Nephron progenitor cell (in vitro differentiated cells): Measurements from ENCODE around the gene ATP11C.
A peak's percentile ranks its signal among the peaks of the same experiment; 100 is the strongest.

Experiments
- DNase-seq: peaks from one replicate; pipeline ENCODE4 v3.0.0; 2021
- H3K27ac Mint-ChIP-seq: 2 replicates; pipeline ENCODE4 v1.8.0; 2021; ENCODE audit warnings: mild to moderate bottlenecking, moderate library complexity, mixed read lengths
- H3K27me3 Mint-ChIP-seq: 2 replicates; pipeline ENCODE4 v1.8.0; 2021; ENCODE audit warnings: mild to moderate bottlenecking, low read depth, mixed read lengths; ENCODE audit not compliant: poor library complexity
- H3K36me3 Mint-ChIP-seq: 2 replicates; pipeline ENCODE4 v1.8.0; 2021; ENCODE audit warnings: low read depth, mixed read lengths
- H3K4me1 Mint-ChIP-seq: 2 replicates; pipeline ENCODE4 v1.8.0; 2021; ENCODE audit warnings: mixed read lengths
- H3K4me3 Mint-ChIP-seq: 2 replicates; pipeline ENCODE4 v1.8.0; 2021; ENCODE audit warnings: mild to moderate bottlenecking, moderate library complexity, mixed read lengths
- H3K9me3 Mint-ChIP-seq: 2 replicates; pipeline ENCODE4 v1.8.0; 2021; ENCODE audit warnings: mild to moderate bottlenecking, moderate library complexity, mixed read lengths
- CTCF ChIP-seq: fragments of 200-600 bp; sonication (generic); IDR thresholded peaks from 2 replicates; pipeline ENCODE4 v1.5.0; 2021; ENCODE audit warnings: antibody characterized with exemption

ATP11C gene

DNA sequence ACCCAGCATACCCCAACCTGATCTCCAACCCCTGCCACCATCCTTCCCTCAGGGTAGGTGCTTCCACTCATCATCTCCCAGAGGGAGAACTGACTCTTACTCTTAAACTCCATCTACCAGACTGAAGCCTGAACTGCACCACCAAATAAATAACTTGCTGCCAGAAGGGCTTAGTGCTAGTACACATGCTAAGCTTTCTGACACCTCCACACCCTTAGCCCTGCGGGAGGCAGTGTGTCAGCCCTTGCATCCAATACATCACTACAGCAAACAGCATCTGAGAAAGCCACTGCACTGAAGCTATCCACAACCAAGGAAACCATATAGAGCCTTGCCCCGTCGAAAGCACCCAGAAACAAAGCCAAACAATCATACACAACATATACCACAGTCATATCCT, 156.3 kb downstream of the ATP11C start:
- Mint-ChIP-seq H3K36me3 (peaks cover 85% of the 10 kb centered on the region), H3K4me3 (no peak overlapping the region), H3K4me1 (no peaks in the 10 kb centered on the region), H3K27ac (no peak overlapping the region), H3K9me3 (peaks cover 72% of the 10 kb centered on the region), H3K27me3 (no peaks in the 10 kb centered on the region)
- DNase-seq: no peak
- no peak for TF ChIP-seq CTCF

DNA sequence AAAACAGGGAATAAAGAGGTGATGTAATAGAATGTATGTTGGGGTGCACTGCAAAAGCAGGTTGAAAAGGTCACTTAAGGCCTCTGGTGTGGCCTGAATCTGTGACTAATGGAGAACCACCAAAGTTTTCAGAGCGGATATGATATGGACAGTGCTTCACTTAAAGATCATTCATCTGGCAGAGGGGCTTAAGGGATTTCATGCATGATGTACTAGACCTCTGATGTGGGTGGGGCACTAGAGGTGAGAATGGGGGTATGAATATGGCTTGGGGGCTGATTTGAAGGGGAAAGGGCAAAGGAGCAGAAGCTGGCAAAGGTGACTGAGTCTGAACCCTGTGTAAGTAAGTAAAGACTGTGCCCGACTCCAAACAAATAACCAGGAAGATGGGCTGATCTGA, 162.5 kb downstream of the ATP11C start:
- TF ChIP-seq CTCF: no peak

GRCh38 chrX:139766545-139766983, 166.3 kb downstream of the ATP11C start:
- Mint-ChIP-seq H3K4me3 (no peak overlapping the region), H3K4me1 (no peaks in the 10 kb centered on the region), H3K27ac (no peak overlapping the region), H3K36me3 (peaks cover 21% of the 10 kb centered on the region), H3K9me3 (peaks cover 13% of the 10 kb centered on the region), H3K27me3 (peaks cover 3% of the 10 kb centered on the region)
- TF ChIP-seq CTCF: no peak
- DNase-seq: no peak

More for the DNA sequence above, 162.5 kb downstream of the ATP11C start:
- H3K9me3 Mint-ChIP-seq: peaks cover 46% of the 10 kb centered on the region
- no peak overlapping the region for H3K27ac Mint-ChIP-seq
- H3K36me3 Mint-ChIP-seq: peaks cover 55% of the 10 kb centered on the region
- DNase-seq: no peak
- H3K4me1 Mint-ChIP-seq: no peaks in the 10 kb centered on the region
- H3K4me3 Mint-ChIP-seq: no peak overlapping the region
- peaks cover 3% of the 10 kb centered on the region for H3K27me3 Mint-ChIP-seq

DNA sequence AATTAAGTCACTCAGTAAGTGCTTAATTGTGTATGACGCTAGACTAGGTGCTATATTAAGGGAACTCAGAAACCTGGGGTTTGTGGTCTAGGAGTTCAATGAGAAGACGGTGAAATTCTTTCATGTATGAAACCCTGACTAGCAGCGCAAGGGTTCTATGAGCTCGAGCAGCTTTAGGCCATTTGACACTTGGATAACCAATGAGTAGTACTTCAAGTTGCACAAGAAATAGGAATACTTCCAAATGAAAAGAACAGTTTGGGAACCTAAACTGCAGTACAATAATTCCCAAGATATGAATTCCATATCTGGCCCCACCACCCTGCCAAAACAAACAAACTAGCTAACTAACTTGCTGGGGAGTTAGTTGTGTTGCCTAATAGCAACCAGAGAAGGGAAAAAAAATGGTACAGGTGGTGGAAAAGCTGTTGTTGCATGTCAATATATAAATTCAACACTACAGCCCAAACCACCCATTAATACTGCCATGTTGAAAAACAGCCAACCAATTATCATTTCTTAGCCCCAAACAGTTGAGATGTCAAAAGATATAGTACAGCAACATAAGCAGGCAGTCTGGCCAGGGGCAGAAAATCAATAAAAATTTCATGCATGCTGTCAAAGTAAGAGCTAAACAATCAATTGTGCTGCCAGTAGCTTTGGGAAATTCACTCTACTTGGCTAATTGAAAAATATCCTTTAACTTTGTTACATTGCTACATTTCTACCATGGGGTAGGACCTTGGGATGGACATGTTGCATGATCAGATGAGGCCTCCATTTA, 170.3 kb downstream of the ATP11C start:
- H3K27ac Mint-ChIP-seq: no peak overlapping the region
- H3K27me3 Mint-ChIP-seq: no peaks in the 10 kb centered on the region
- no peak for TF ChIP-seq CTCF
- H3K36me3 Mint-ChIP-seq: peaks cover 7% of the 10 kb centered on the region
- H3K9me3 Mint-ChIP-seq: peaks cover 4% of the 10 kb centered on the region
- no peak for DNase-seq
- H3K4me3 Mint-ChIP-seq: no peak overlapping the region
- no peaks in the 10 kb centered on the region for H3K4me1 Mint-ChIP-seq

DNA sequence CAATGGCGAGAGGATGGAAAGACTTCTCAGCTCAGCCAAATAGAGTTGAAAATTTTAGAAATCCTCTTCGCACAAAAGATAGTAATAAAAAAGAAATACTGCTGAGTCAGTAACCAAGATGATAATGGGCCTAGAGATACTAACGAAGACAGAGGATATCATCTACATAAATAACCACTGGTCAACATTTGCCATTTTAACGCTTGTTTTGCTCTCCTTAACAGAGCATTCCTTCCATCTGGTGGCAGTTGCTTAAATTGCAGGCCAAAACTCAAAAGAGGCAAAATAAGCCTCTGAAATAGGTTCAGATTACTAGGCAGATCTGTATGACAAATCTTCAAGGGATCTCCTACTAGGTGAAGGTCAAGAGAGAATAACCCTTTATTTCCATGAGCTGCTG, 173.2 kb downstream of the ATP11C start:
- TF ChIP-seq CTCF: peak; percentile 44
- DNase-seq: peak; percentile 5
- no peak overlapping the region for H3K27ac Mint-ChIP-seq

DNA sequence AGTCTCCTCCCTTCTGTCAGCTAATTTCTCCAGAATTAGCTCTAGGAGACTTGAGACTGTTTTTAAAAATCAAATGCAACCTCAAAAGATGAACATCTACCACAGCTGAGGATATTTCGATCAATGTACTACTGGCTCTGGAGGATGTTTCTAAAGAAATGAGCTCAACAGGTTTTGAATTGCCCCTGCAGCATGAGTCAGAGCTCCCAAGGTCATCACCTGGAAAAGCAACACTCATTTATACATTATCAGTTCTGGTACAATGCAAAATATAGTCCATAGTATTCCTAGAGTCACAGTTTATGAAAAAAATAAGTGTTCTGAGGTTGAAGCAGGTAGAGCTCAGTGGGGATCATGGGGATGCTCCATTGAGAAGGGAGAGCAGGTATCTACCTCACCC, 174.0 kb downstream of the ATP11C start:
- Mint-ChIP-seq H3K27ac (peak overlapping the region; percentile 48), H3K27me3 (no peaks in the 10 kb centered on the region), H3K9me3 (peaks cover 33% of the 10 kb centered on the region), H3K36me3 (peaks cover 39% of the 10 kb centered on the region), H3K4me1 (no peaks in the 10 kb centered on the region), H3K4me3 (no peak overlapping the region)
- no peak for DNase-seq
- TF ChIP-seq CTCF: no peak

More for the DNA sequence above, 173.2 kb downstream of the ATP11C start:
- Mint-ChIP-seq H3K27me3 (no peaks in the 10 kb centered on the region), H3K4me3 (no peak overlapping the region), H3K36me3 (peaks cover 34% of the 10 kb centered on the region), H3K9me3 (peaks cover 24% of the 10 kb centered on the region), H3K4me1 (no peaks in the 10 kb centered on the region)
